Thyroid gland (tissue), 4 donors: ENCODE data around the gene PDP2.

ENCODE experiments used
- CTCF ChIP-seq, 6 experiments: fragments of 200-600 bp in 3 of 6; fragments of 450-650 bp in 3 of 6; sonication (generic) in 3 of 6; IDR thresholded peaks; one replicate each; pipeline ENCODE4 v1.5.1; 2016 to 2019; ENCODE audit warnings: antibody characterized with exemption in 6 of 6, mild to moderate bottlenecking in 2 of 6, inconsistent platforms in 1 of 6, moderate library complexity in 1 of 6
- POLR2A ChIP-seq, 2 donors: fragments of 450-650 bp; IDR thresholded peaks; one replicate each; pipeline ENCODE4 v1.6.1; 2017; ENCODE audit warnings: antibody characterized with exemption in 2 of 2, mild to moderate bottlenecking in 2 of 2, moderate library complexity in 1 of 2

- TF ChIP-seq CTCF (IDR thresholded peaks at IDR 0.05) (no peak), POLR2A (IDR thresholded peaks at IDR 0.05) (peak in 1 of 2 donors; percentile 14)
Measured at GRCh38 chr16:66905633-66906539, 25.6 kb downstream of the PDP2 start.
